Neural cell (in vitro differentiated cells): ENCODE results near the gene EIF2B4. TPM values are rescaled to one million over a fixed set of nuclear protein-coding genes. Genes with fewer than 3 reads are reported as not detected.

Source experiments
- H2AFZ ChIP-seq: fragments of 200-600, 300-800 bp; sonication (generic), shearing (Covaris generic); 2 replicates; pipeline ENCODE4 v1.6.0; 2014; ENCODE audit warnings: low read depth, mild to moderate bottlenecking, antibody characterized with exemption, low read length, moderate library complexity
- H3F3A ChIP-seq: fragments of 200-600 bp; shearing (Covaris generic); 2 replicates; pipeline ENCODE4 v1.6.1; 2016; ENCODE audit warnings: mild to moderate bottlenecking, moderate library complexity, mixed read lengths, antibody characterized with exemption, low read length; ENCODE audit not compliant: insufficient read depth, poor library complexity, severe bottlenecking
- H3K27ac ChIP-seq: fragments of 200-600, 300-800 bp; sonication (generic), shearing (Covaris generic); 2 replicates; pipeline ENCODE4 v1.5.1; 2014; ENCODE audit warnings: mild to moderate bottlenecking, low read length, moderate library complexity
- H3K27me3 ChIP-seq: fragments of 300-800, 200-600 bp; sonication (generic), shearing (Covaris generic); 2 replicates; pipeline ENCODE4 v1.6.0; 2014; ENCODE audit warnings: mild to moderate bottlenecking, low read depth, low read length, moderate library complexity; ENCODE audit not compliant: insufficient read depth
- H3K36me3 ChIP-seq: fragments of 300-800, 200-600 bp; sonication (generic), shearing (Covaris generic); 2 replicates; pipeline ENCODE4 v1.5.1; 2014; ENCODE audit warnings: mild to moderate bottlenecking, antibody characterized with exemption, low read length, moderate library complexity; ENCODE audit not compliant: insufficient read depth
- H3K4me2 ChIP-seq: fragments of 300-800, 200-600 bp; sonication (generic), shearing (Covaris generic); 2 replicates; pipeline ENCODE4 v1.6.0; 2014; ENCODE audit warnings: mild to moderate bottlenecking, low read length
- H3K4me3 ChIP-seq: fragments of 300-800, 200-600 bp; sonication (generic), shearing (Covaris generic); 2 replicates; pipeline ENCODE4 v1.5.1; 2014; ENCODE audit warnings: mild to moderate bottlenecking, low read length, moderate library complexity
- H3K79me2 ChIP-seq: fragments of 200-600 bp; shearing (Covaris generic); replicated peaks from 2 replicates; pipeline ENCODE4 v1.6.0; 2014; ENCODE audit warnings: mild to moderate bottlenecking, low read length, moderate library complexity; ENCODE audit not compliant: insufficient read depth
- H3K9ac ChIP-seq: fragments of 300-800, 200-600 bp; sonication (generic), shearing (Covaris generic); 2 replicates; pipeline ENCODE4 v1.6.1; 2016; ENCODE audit warnings: mild to moderate bottlenecking, low read length, mixed read lengths
- H3K9me2 ChIP-seq: fragments of 200-600 bp; shearing (Covaris generic); 2 replicates; pipeline ENCODE4 v1.6.1; 2016; ENCODE audit warnings: mild to moderate bottlenecking, low read length, mixed read lengths; ENCODE audit not compliant: insufficient read depth
- H3K9me3 ChIP-seq: fragments of 200-600, 300-800 bp; sonication (generic), shearing (Covaris generic); 2 replicates; pipeline ENCODE4 v1.6.1; 2016; ENCODE audit warnings: mild to moderate bottlenecking, mixed run types, low read length, moderate library complexity, mixed read lengths
- H4K20me1 ChIP-seq: fragments of 200-600 bp; shearing (Covaris generic); 2 replicates; pipeline ENCODE4 v1.6.1; 2016; ENCODE audit warnings: mild to moderate bottlenecking, mixed run types; ENCODE audit not compliant: insufficient read depth
- CTCF ChIP-seq: fragments of 450-650 bp; IDR thresholded peaks from 2 replicates; pipeline ENCODE4 v1.5.1; 2014; ENCODE audit warnings: antibody characterized with exemption, mild to moderate bottlenecking, moderate library complexity; ENCODE audit not compliant: poor library complexity, severe bottlenecking
- EP300 ChIP-seq: fragments of 450-650 bp; conservative IDR thresholded peaks from 2 replicates; pipeline ENCODE4 v1.6.1; 2014; ENCODE audit warnings: antibody characterized with exemption, mild to moderate bottlenecking, moderate library complexity; ENCODE audit not compliant: poor library complexity, severe bottlenecking
- EZH2 ChIP-seq: fragments of 200-600, 300-800 bp; shearing (Covaris generic), sonication (generic); IDR thresholded peaks from 2 replicates; pipeline ENCODE4 v1.6.1; 2014; ENCODE audit warnings: antibody characterized with exemption, low read length, borderline replicate concordance, mild to moderate bottlenecking; ENCODE audit not compliant: insufficient read depth, poor library complexity, severe bottlenecking
- MXI1 ChIP-seq: fragments of 450-650 bp; conservative IDR thresholded peaks from 2 replicates; pipeline ENCODE4 v1.6.1; 2014; ENCODE audit warnings: antibody characterized with exemption, mild to moderate bottlenecking; ENCODE audit not compliant: poor library complexity, severe bottlenecking
- POLR2AphosphoS5 ChIP-seq: IDR thresholded peaks from 2 replicates; pipeline ENCODE4 v1.6.1; 2012
- RAD21 ChIP-seq: fragments of 450-650 bp; conservative IDR thresholded peaks from 2 replicates; pipeline ENCODE4 v1.6.1; 2014; ENCODE audit warnings: antibody characterized with exemption, mild to moderate bottlenecking, moderate library complexity
- SMC3 ChIP-seq: fragments of 450-650 bp; conservative IDR thresholded peaks from 2 replicates; pipeline ENCODE4 v1.6.1; 2014; ENCODE audit warnings: antibody characterized with exemption, mild to moderate bottlenecking, moderate library complexity; ENCODE audit not compliant: poor library complexity
- TAF1 ChIP-seq: IDR thresholded peaks from 2 replicates; pipeline ENCODE4 v1.6.1; 2012; ENCODE audit warnings: low read depth
- polyA plus RNA-seq: library from polyadenylated mRNA; depleted of rRNA; stranded (reverse); fragments of >200 nt; gene quantifications from 2 replicates; pipeline ENCODE4 v1.2.3, GENCODE V29; 2014
- TF ChIP-seq, protein P1 (sequence below): IDR thresholded peaks from 2 replicates; pipeline ENCODE4 v1.6.1; 2012; ENCODE audit warnings: borderline replicate concordance

The EIF2B4 gene
- polyA plus RNA-seq, 1 donor from 2014 or later, result 43.7 TPM

- Histone ChIP-seq H3K9me3 (no peaks in the 10 kb centered on the region), H3K4me3 (no peak overlapping the region), H3K79me2 (no peaks in the 10 kb centered on the region), H3K9me2 (no peaks in the 10 kb centered on the region), H3K36me3 (no peaks in the 10 kb centered on the region), H4K20me1 (no peaks in the 10 kb centered on the region), H3K4me2 (no peak overlapping the region), H3K9ac (no peak overlapping the region), H2AFZ (no peak overlapping the region), H3K27me3 (no peaks in the 10 kb centered on the region), H3K27ac (no peak overlapping the region), H3F3A (no peaks in the 10 kb centered on the region)
- TF ChIP-seq TAF1 (no peak), SMC3 (no peak), MXI1 (no peak), RAD21 (no peak), EP300 (no peak), POLR2AphosphoS5 (no peak), CTCF (no peak), EZH2 (no peak)
- TF ChIP-seq, protein P1, sequence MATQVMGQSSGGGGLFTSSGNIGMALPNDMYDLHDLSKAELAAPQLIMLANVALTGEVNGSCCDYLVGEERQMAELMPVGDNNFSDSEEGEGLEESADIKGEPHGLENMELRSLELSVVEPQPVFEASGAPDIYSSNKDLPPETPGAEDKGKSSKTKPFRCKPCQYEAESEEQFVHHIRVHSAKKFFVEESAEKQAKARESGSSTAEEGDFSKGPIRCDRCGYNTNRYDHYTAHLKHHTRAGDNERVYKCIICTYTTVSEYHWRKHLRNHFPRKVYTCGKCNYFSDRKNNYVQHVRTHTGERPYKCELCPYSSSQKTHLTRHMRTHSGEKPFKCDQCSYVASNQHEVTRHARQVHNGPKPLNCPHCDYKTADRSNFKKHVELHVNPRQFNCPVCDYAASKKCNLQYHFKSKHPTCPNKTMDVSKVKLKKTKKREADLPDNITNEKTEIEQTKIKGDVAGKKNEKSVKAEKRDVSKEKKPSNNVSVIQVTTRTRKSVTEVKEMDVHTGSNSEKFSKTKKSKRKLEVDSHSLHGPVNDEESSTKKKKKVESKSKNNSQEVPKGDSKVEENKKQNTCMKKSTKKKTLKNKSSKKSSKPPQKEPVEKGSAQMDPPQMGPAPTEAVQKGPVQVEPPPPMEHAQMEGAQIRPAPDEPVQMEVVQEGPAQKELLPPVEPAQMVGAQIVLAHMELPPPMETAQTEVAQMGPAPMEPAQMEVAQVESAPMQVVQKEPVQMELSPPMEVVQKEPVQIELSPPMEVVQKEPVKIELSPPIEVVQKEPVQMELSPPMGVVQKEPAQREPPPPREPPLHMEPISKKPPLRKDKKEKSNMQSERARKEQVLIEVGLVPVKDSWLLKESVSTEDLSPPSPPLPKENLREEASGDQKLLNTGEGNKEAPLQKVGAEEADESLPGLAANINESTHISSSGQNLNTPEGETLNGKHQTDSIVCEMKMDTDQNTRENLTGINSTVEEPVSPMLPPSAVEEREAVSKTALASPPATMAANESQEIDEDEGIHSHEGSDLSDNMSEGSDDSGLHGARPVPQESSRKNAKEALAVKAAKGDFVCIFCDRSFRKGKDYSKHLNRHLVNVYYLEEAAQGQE, result no peak
These were observed 34.8 kb downstream of the EIF2B4 start for GRCh38 chr2:27335311-27335710.

GRCh38 chr2:27324720-27325119 is 45.4 kb downstream of the EIF2B4 start:
- H3F3A ChIP-seq, result no peaks in the 10 kb centered on the region
- H2AFZ ChIP-seq, result no peak overlapping the region
- H3K9me3 ChIP-seq, result no peaks in the 10 kb centered on the region
- H3K4me3 ChIP-seq, result no peak overlapping the region
- no peak overlapping the region for H3K27ac ChIP-seq
- no peaks in the 10 kb centered on the region for H4K20me1 ChIP-seq
- peaks cover 4% of the 10 kb centered on the region for H3K79me2 ChIP-seq
- H3K27me3 ChIP-seq, result no peaks in the 10 kb centered on the region
- TF ChIP-seq EP300 (no peak), RAD21 (no peak), SMC3 (no peak), CTCF (no peak), EZH2 (no peak), POLR2AphosphoS5 (no peak), TAF1 (no peak), MXI1 (no peak)
- TF ChIP-seq, protein P1, result no peak
- peaks cover 7% of the 10 kb centered on the region for H3K36me3 ChIP-seq
- no peak overlapping the region for H3K4me2 ChIP-seq
- H3K9me2 ChIP-seq, result no peaks in the 10 kb centered on the region
- no peak overlapping the region for H3K9ac ChIP-seq
